ENCODE measurements around the gene CEP72.
"Not testable (repeated sequence)": the region's sequence is repeated elsewhere in the genome, so short reads cannot be mapped to it uniquely, and the experiment has no call there.

- not testable (repeated sequence) for TF ChIP-seq CTCF (IDR thresholded peaks at IDR 0.05; ENCODE audit: low read depth, low read length, poor library complexity, severe bottlenecking); EZH2phosphoT487 (IDR thresholded peaks at IDR 0.05; ENCODE audit: borderline replicate concordance, low read length)
These were observed 84.1 kb downstream of the CEP72 start for GRCh38 chr5:696191-696590.
